Left colon (tissue), 2 donors: ENCODE data around the gene POLR1A. TPM values are rescaled to one million over a fixed set of nuclear protein-coding genes. Genes with fewer than 3 reads are reported as not detected.

Source experiments
- ATAC-seq: fragments of 200-7000 bp; cut with Tn5 transposase; one replicate; pipeline ENCODE4 v1.9.1; 2020; ENCODE audit warnings: mild to moderate bottlenecking, moderate library complexity
- DNase-seq, 2 donors: peaks; one replicate each; pipeline ENCODE4 v3.0.0-alpha.2; 2020
- intact Hi-C, 2 donors: fragments of 100-400 bp; cut with DNase I in 1 of 2; cut with micrococcal nuclease in 1 of 2; formaldehyde crosslinking; loops; one replicate each; pipeline versions ENCODE4 v1.11.2 to v1.14.0; 2022; cut with DNase I, micrococcal nuclease
- total RNA-seq, 2 donors: library from RNA; stranded (reverse); fragmentation: NEBNext Ultra II Directional; extraction: Animal tissue kit (Norgen Biotek cat#: 25700); gene quantifications; one replicate each; pipeline ENCODE4 v1.2.1, GENCODE V29; 2021
- donor health status: DM: no; HTN: no; CAD: no.
- donor health status: DM: yes; HTN: yes; CAD: no.

POLR1A gene
- total RNA-seq, 2 donors from 2014 or later: 18.4 to 29.9 TPM

DNA sequence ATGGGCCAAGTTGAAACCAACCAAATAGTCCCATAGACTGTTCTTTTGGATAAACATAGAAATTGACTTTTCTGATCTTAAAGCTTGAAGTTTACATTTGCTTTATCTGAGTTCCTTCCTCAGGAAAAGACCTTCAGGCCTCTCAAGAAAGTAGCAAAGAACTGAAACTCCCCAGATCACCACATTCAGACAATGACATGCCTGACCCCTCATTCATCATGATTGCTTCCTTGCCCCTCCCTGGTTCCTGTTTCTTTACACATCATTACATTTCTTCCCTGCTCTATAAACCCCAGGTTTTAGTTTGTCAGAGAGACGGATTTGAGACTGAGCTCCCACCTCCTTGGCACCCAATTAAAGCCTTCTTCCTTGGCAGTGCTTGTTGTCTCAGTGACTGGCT lies 133.3 kb downstream of the POLR1A start:
- ATAC-seq (no peak), DNase-seq (no peak)
- intact Hi-C loops: no loop called here

DNA sequence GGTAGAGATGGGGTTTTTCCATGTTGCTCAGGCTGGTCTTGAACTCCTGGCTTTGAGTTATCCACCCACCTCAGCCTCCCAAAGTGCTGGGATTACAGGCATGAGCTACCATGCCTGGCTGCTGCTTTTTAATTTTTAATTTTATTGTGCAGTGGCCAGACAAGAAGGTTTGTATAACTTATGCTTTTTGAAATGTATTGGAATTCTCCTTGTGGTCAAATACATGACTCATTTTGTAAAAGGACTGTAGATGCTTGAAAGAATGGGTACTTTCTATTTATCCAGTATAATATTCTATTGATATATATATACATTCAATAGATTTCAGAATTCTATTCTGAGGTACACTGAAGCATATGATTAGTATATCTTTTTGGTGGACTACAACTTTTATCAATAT lies 134.3 kb downstream of the POLR1A start:
- no peak for DNase-seq
- intact Hi-C loops: no loop called here
- ATAC-seq: no peak

Other genes starting within 250 kb of the POLR1A start
- gene ST3GAL5, start 216.9 kb downstream of the POLR1A start, total RNA-seq: 1 to 10 TPM; 2.9 to 8.7 TPM
- 100 to 1,000 TPM in 1 of 2 donors, 10 to 100 TPM in 1; 73.8 to 101 TPM for gene PTCD3, start 349 bp upstream of the POLR1A start, total RNA-seq
- 100 to 1,000 TPM; 107 to 137 TPM for gene IMMT, start 89.6 kb upstream of the POLR1A start, total RNA-seq
- 10 to 100 TPM; 62.7 to 81.9 TPM for gene MRPL35, start 93.6 kb upstream of the POLR1A start, total RNA-seq
- 1 to 10 TPM; 4.2 to 7.1 TPM for gene REEP1, start 231.7 kb upstream of the POLR1A start, total RNA-seq